ENCODE data around the gene TNNI3. TPM values are rescaled to one million over a fixed set of nuclear protein-coding genes. Genes with fewer than 3 reads are reported as not detected.
"Not testable (repeated sequence)": the region's sequence is repeated elsewhere in the genome, so short reads cannot be mapped to it uniquely, and the experiment has no call there.

The TNNI3 gene
- polyA plus RNA-seq, 4 donors = 3.1 to 5.3 (median 3.9) TPM

DNA sequence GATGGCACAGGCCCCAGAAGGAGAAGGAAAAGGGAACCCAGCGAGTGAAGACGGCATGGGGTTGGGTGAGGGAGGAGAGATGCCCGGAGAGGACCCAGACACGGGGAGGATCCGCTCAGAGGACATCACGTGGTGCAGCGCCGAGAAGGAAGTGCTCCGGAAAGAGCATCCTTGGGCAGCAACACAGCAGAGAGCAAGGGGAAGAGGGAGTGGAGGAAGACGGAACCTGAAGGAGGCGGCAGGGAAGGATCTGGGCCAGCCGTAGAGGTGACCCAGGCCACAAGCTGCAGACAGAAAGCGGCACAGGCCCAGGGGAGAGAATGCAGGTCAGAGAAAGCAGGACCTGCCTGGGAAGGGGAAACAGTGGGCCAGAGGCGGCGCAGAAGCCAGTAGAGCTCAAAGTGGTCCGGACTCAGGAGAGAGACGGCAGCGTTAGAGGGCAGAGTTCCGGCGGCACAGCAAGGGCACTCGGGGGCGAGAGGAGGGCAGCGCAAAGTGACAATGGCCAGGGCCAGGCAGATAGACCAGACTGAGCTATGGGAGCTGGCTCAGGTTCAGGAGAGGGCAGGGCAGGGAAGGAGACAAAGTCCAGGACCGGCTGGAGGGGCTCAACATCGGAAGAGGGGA is 41.2 kb downstream of the TNNI3 start:
- no peak for DNase-seq (ENCODE audit: low read depth in 4 of 4, low spot score in 3 of 4)

GRCh38 chr19:55115446-55116065 is 42.0 kb downstream of the TNNI3 start:
- DNase-seq (ENCODE audit: low read depth in 4 of 4, low spot score in 3 of 4) = no peak

DNA sequence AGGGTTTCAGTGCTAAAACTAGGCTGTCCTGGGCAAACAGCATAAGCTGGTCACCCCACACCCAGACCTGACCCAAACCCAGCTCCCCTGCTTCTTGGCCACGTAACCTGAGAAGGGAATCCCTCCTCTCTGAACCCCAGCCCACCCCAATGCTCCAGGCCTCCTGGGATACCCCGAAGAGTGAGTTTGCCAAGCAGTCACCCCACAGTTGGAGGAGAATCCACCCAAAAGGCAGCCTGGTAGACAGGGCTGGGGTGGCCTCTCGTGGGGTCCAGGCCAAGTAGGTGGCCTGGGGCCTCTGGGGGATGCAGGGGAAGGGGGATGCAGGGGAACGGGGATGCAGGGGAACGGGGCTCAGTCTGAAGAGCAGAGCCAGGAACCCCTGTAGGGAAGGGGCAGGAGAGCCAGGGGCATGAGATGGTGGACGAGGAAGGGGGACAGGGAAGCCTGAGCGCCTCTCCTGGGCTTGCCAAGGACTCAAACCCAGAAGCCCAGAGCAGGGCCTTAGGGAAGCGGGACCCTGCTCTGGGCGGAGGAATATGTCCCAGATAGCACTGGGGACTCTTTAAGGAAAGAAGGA is 42.9 kb downstream of the TNNI3 start:
- no peak for DNase-seq (ENCODE audit: low read depth in 4 of 4, low spot score in 3 of 4)

DNA sequence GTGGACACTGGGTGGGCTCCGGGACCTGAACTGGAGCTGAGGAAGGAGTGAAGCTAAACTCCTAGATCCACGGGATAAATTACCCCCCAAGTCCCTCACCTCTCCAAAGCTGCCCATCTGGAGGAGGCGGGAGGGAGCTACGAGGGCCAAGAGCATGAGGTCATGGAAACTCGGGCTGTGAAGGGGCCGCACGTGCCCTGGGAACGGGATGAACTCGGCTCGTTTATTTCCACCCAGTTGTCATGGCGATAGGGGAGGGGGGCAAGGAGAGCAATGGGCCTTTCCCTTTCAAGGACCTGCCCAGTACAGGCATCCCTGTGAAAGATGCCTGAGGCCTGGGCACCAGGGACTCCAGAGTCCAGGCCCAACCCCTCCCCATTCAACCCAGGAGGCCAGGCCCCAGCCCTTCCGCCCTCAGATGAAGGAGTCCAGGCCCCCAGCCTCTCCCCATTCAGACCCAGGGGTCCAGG is 43.9 kb downstream of the TNNI3 start:
- DNase-seq (ENCODE audit: low read depth in 4 of 4, low spot score in 3 of 4) = peak in 3 of 4 donors; percentile 76 to 88 (median 81)

- DNase-seq (ENCODE audit: low read depth in 4 of 4, low spot score in 3 of 4) = no peak
Observed at GRCh38 chr19:55112777-55113569, 44.6 kb downstream of the TNNI3 start.

DNA sequence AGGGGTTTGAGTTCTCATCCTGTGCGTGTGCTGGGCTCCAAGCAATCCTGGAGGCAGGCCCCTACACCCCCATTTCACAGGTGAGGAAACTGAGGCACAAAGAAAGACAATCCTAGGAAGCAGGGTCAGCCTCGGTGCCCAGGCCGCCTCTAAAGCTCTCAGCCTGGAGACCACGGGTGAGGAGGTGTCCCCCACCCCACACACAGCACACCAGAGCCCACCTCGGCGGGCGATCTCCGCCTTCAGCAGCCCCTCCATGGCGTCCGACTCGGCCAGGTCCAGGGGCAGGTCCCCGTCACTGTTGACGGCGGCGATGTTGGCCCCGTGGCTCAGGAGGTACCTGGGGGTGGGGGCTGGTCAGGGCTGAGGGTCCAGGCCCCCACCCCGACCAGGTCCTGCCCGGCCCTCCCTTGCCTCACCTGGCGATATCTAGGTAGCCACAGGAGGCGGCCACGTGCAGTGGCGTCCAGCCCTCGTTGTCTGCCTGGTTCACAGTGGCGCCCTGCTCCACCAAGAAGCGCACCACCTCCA is 45.2 kb downstream of the TNNI3 start:
- no peak for DNase-seq (ENCODE audit: low read depth in 4 of 4, low spot score in 3 of 4)

GRCh38 chr19:55111238-55111831 is 46.2 kb downstream of the TNNI3 start:
- no peak for DNase-seq (ENCODE audit: low read depth in 4 of 4, low spot score in 3 of 4)

- no peak for DNase-seq (ENCODE audit: low read depth in 4 of 4, low spot score in 3 of 4)
Observed at GRCh38 chr19:55109527-55110291, 47.8 kb downstream of the TNNI3 start.

DNA sequence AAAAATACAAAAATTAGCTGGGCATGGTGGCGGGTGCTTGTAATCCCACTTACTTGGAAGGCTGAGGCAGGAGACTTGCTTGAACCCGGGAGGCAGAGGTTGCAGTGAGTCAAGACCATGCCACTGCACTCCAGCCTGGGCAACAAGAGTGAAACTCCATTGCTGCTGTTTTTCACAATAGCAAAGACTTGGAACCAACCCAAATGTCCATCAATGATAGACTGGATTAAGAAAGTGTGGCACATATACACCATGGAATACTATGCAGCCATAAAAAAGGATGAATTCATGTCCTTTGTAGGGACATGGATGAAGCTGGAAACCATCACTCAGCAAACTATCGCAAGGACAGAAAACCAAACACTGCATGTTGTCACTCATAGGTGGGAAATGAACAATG is 50.3 kb downstream of the TNNI3 start:
- not testable (repeated sequence) for DNase-seq (ENCODE audit: low read depth in 4 of 4, low spot score in 3 of 4)

GRCh38 chr19:55106591-55106990 is 50.9 kb downstream of the TNNI3 start:
- DNase-seq (ENCODE audit: low read depth in 4 of 4, low spot score in 3 of 4) = no peak

- no peak for DNase-seq (ENCODE audit: low read depth in 4 of 4, low spot score in 3 of 4)
Observed at GRCh38 chr19:55105237-55105636, 52.3 kb downstream of the TNNI3 start.

DNA sequence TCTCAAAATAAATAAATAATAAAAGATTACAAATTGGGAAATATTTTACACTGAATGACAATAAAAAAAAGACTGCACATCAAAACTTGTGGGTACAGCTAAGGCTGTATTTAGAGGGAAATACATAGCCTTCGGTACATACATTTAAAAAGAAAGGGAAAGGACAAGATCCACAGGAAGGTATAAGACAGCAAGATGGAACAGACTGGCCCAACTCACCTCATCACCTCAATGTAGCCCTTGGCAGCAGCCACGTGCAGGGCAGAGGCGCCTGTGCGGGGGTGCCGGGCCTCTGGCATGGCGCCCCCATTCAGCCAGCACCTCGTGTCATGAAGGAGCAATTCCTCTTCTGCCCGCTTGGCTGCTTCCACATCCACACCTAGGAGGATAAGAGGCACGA is 54.3 kb downstream of the TNNI3 start:
- no peak for DNase-seq (ENCODE audit: low read depth in 4 of 4, low spot score in 3 of 4)

Other genes starting within 250 kb of the TNNI3 start
- gene NLRP7, start 210.2 kb downstream of the TNNI3 start, polyA plus RNA-seq (ENCODE audit: insufficient read length in 4 of 4) = under 1 TPM in 1 of 4 donors, not detected in 3; 0.03 TPM
- 10 to 100 TPM in 3 of 4 donors, 1 to 10 TPM in 1; 5.6 to 22.0 (median 17.8) TPM for gene NLRP2, start 191.4 kb downstream of the TNNI3 start, polyA plus RNA-seq (ENCODE audit: insufficient read length in 4 of 4)
- 1 to 10 TPM in 1 of 4 donors, under 1 TPM in 3; 0.35 to 1.2 (median 0.50) TPM for gene GP6, start 119.5 kb downstream of the TNNI3 start, polyA plus RNA-seq (ENCODE audit: insufficient read length in 4 of 4)
- gene RDH13, start 94.6 kb downstream of the TNNI3 start, polyA plus RNA-seq (ENCODE audit: insufficient read length in 4 of 4) = 10 to 100 TPM; 14.6 to 19.8 (median 17.8) TPM
- gene EPS8L1, start 81.9 kb downstream of the TNNI3 start, polyA plus RNA-seq (ENCODE audit: insufficient read length in 4 of 4) = 10 to 100 TPM; 45.5 to 62.7 (median 55.4) TPM
- 100 to 1,000 TPM in 1 of 4 donors, 10 to 100 TPM in 3; 67.6 to 103 (median 74.7) TPM for gene PPP1R12C, start 40.1 kb downstream of the TNNI3 start, polyA plus RNA-seq (ENCODE audit: insufficient read length in 4 of 4)
- 1 to 10 TPM; 2.9 to 6.0 (median 4.4) TPM for gene TNNT1, start 8.5 kb downstream of the TNNI3 start, polyA plus RNA-seq (ENCODE audit: insufficient read length in 4 of 4)
- gene DNAAF3, start 8.9 kb upstream of the TNNI3 start, polyA plus RNA-seq (ENCODE audit: insufficient read length in 4 of 4) = 10 to 100 TPM in 1 of 4 donors, 1 to 10 TPM in 3; 8.1 to 10.9 (median 8.3) TPM
- gene SYT5, start 22.6 kb upstream of the TNNI3 start, polyA plus RNA-seq (ENCODE audit: insufficient read length in 4 of 4) = under 1 TPM; 0.13 to 0.56 (median 0.29) TPM
- gene PTPRH, start 51.8 kb upstream of the TNNI3 start, polyA plus RNA-seq (ENCODE audit: insufficient read length in 4 of 4) = under 1 TPM in 3 of 4 donors, not detected in 1; 0.10 to 0.49 (median 0.27) TPM
- 1 to 10 TPM; 2.9 to 4.5 (median 3.9) TPM for gene TMEM86B, start 71.0 kb upstream of the TNNI3 start, polyA plus RNA-seq (ENCODE audit: insufficient read length in 4 of 4)
- gene PPP6R1, start 101.3 kb upstream of the TNNI3 start, polyA plus RNA-seq (ENCODE audit: insufficient read length in 4 of 4) = 10 to 100 TPM; 38.9 to 50.9 (median 44.2) TPM
- 10 to 100 TPM; 25.7 to 47.7 (median 29.7) TPM for gene HSPBP1, start 122.4 kb upstream of the TNNI3 start, polyA plus RNA-seq (ENCODE audit: insufficient read length in 4 of 4)
- 10 to 100 TPM; 14.1 to 16.7 (median 16.2) TPM for gene BRSK1, start 126.3 kb upstream of the TNNI3 start, polyA plus RNA-seq (ENCODE audit: insufficient read length in 4 of 4)
- 1 to 10 TPM in 3 of 4 donors, under 1 TPM in 1; 0.72 to 1.6 (median 1.4) TPM for gene TMEM150B, start 167.6 kb upstream of the TNNI3 start, polyA plus RNA-seq (ENCODE audit: insufficient read length in 4 of 4)
- 10 to 100 TPM; 14.0 to 25.5 (median 16.9) TPM for gene KMT5C, start 182.1 kb upstream of the TNNI3 start, polyA plus RNA-seq (ENCODE audit: insufficient read length in 4 of 4)
- 1 to 10 TPM in 1 of 4 donors, under 1 TPM in 3; 0.45 to 1.5 (median 0.72) TPM for gene COX6B2, start 197.0 kb upstream of the TNNI3 start, polyA plus RNA-seq (ENCODE audit: insufficient read length in 4 of 4)
- gene GARIN5B, start 205.5 kb upstream of the TNNI3 start, polyA plus RNA-seq (ENCODE audit: insufficient read length in 4 of 4) = under 1 TPM; 0.10 to 0.25 (median 0.16) TPM
- gene IL11, start 212.7 kb upstream of the TNNI3 start, polyA plus RNA-seq (ENCODE audit: insufficient read length in 4 of 4) = 1 to 10 TPM; 1.0 to 1.8 (median 1.5) TPM
- under 1 TPM in 2 of 4 donors, not detected in 2; 0.47 to 0.56 TPM for gene TMEM190, start 219.1 kb upstream of the TNNI3 start, polyA plus RNA-seq (ENCODE audit: insufficient read length in 4 of 4)
- gene TMEM238, start 226.6 kb upstream of the TNNI3 start, polyA plus RNA-seq (ENCODE audit: insufficient read length in 4 of 4) = 1 to 10 TPM in 1 of 4 donors, under 1 TPM in 3; 0.22 to 1.6 (median 0.62) TPM
- 1,000 to 10,000 TPM in 1 of 4 donors, 100 to 1,000 TPM in 3; 895 to 1,455 (median 919) TPM for gene RPL28, start 228.2 kb upstream of the TNNI3 start, polyA plus RNA-seq (ENCODE audit: insufficient read length in 4 of 4)

Measured in right renal pelvis (tissue), 4 donors.